Lower leg skin (tissue), 4 donors: Measurements from ENCODE around the gene PPARG. TPM values are rescaled to one million over a fixed set of nuclear protein-coding genes. Genes with fewer than 3 reads are reported as not detected.

Experiments
- DNase-seq, 2 donors: peaks; one replicate each; pipeline ENCODE4 v3.0.0-alpha.2; 2019; ENCODE audit warnings: low spot score in 2 of 2
- H3K4me3 ChIP-seq: fragments of 200-600 bp; sonication (generic); 2 replicates; pipeline ENCODE4 v1.5.1; 2017; ENCODE audit warnings: mild to moderate bottlenecking, low read depth; ENCODE audit not compliant: poor library complexity, severe bottlenecking
- POLR2A ChIP-seq, 2 donors: fragments of 450-650 bp; IDR thresholded peaks; one replicate each; pipeline ENCODE4 v1.6.1; 2016 to 2017; ENCODE audit warnings: antibody characterized with exemption in 2 of 2, mild to moderate bottlenecking in 1 of 2, moderate library complexity in 1 of 2
- WGBS, 2 donors: methylation state at CpG; one replicate each; pipeline ENCODE4 v1.1.5; 2018; 5-methylcytosine and 5-hydroxymethylcytosine counted together
- intact Hi-C: fragments of 100-400 bp; cut with DNase I; formaldehyde crosslinking; loops from one replicate; pipeline ENCODE4 v1.15.0; 2023; ENCODE audit warnings: low total_unique reads
- total RNA-seq, 4 donors: library from RNA; depleted of rRNA; stranded (reverse); fragments of >200 nt; gene quantifications; one replicate each; pipeline ENCODE4 v1.1.0, GENCODE V29; 2016
- TF ChIP-seq, protein P1 (sequence below), 3 donors: fragments of 450-650 bp; IDR thresholded peaks; one replicate each; pipeline ENCODE4 v1.5.1; 2016; ENCODE audit warnings: antibody characterized with exemption in 3 of 3, mild to moderate bottlenecking in 3 of 3, moderate library complexity in 2 of 3

Gene PPARG
- total RNA-seq, 4 donors from 2014 or later: 8.4 to 14.1 (median 9.8) TPM

DNA sequence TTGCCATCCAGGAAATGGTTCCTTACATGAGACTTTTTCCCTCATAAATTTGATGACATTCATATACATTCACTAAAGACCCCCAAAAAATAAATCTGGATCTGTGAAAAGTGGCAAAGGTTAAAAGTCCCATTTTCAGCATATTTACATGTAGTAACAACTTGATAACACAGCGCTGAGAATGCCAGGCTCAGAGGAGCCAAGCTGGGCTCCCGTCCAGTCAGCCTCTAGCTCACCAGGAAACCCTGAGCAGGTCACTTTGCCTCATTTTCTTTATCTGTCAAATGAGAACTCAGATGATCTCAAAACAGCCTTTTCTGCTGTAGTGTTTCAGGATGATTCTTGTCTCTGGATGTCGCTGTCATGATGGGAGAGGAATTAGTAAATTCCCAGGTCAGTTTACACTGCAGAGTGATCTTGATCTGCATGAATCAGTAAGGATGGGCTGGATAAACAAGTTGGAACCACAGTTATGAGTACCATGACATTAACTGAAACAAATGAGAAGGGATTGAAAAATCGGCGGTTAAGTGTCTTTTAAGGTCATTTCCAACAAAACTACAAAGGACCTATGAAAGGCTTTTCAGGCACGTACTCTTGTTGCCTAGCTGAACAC, 82.8 kb downstream of the PPARG start:
- no peak for DNase-seq
- 81 to 85% methylated on average over 6 of the region's 6 CpGs for WGBS, 2 donors
- H3K4me3 ChIP-seq: no peak overlapping the region
- TF ChIP-seq, protein P1, sequence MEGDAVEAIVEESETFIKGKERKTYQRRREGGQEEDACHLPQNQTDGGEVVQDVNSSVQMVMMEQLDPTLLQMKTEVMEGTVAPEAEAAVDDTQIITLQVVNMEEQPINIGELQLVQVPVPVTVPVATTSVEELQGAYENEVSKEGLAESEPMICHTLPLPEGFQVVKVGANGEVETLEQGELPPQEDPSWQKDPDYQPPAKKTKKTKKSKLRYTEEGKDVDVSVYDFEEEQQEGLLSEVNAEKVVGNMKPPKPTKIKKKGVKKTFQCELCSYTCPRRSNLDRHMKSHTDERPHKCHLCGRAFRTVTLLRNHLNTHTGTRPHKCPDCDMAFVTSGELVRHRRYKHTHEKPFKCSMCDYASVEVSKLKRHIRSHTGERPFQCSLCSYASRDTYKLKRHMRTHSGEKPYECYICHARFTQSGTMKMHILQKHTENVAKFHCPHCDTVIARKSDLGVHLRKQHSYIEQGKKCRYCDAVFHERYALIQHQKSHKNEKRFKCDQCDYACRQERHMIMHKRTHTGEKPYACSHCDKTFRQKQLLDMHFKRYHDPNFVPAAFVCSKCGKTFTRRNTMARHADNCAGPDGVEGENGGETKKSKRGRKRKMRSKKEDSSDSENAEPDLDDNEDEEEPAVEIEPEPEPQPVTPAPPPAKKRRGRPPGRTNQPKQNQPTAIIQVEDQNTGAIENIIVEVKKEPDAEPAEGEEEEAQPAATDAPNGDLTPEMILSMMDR (IDR thresholded peaks at IDR 0.05): no peak
- TF ChIP-seq POLR2A (IDR thresholded peaks at IDR 0.05): no peak
- intact Hi-C loops: no loop called here

GRCh38 chr3:12372741-12373280, 83.9 kb downstream of the PPARG start:
- no peak for DNase-seq
- H3K4me3 ChIP-seq: no peak overlapping the region
- no peak for TF ChIP-seq POLR2A (IDR thresholded peaks at IDR 0.05)
- TF ChIP-seq, protein P1 (IDR thresholded peaks at IDR 0.05): no peak
- intact Hi-C loops: no loop called here
- 80 to 87% methylated on average over 2 of the region's 2 CpGs for WGBS, 2 donors

DNA sequence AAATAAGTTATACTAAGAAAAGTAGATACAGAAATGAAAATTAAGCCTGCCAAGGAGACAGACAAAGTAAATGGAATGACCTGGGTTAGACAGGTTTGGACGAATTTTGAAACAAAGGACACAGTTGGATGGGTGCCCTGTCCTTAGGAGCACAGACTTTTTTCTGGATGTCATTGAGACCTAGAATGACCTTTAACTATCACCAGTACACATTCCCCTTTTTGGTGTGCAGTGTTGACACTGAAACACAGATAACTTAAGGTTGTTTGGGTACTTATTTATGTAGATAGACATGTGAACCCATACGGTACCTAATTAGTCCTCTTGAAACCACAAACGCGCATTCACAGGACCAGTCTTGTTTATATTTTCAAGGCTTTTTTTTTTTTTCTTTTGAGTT, 86.7 kb downstream of the PPARG start:
- no peak for TF ChIP-seq POLR2A (IDR thresholded peaks at IDR 0.05)
- TF ChIP-seq, protein P1 (IDR thresholded peaks at IDR 0.05): no peak
- intact Hi-C loops: no loop called here
- WGBS, 2 donors: 62 to 64% methylated on average over 4 of the region's 4 CpGs

DNA sequence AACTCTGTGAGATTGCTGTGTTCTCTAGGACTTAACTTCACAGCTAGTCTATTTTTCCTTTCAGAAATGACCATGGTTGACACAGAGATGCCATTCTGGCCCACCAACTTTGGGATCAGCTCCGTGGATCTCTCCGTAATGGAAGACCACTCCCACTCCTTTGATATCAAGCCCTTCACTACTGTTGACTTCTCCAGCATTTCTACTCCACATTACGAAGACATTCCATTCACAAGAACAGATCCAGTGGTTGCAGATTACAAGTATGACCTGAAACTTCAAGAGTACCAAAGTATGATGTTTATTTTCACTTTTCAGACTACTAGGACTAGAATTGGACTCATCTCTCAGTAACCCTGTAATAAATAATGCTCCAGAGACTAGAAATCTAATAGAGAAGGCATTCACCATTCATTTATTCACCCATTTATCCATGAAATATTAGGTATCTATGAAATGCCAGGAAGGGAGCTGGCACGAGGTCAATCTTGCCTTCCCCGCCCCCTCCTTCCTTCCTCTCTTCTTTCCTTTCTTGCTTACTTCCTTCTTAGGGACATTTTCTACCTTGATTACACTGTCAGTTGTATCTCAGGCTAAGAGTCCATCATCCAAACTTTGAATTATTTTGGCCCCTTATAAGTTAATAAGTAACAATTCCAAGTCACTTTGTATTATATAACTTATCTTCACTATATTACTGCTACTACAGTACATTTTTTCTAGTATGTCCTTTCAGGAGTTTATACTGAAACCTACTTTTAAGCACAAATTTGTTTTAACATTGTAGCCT, 91.0 kb downstream of the PPARG start:
- DNase-seq: no peak
- intact Hi-C loops: no loop called here
- WGBS, 2 donors: 78 to 79% methylated on average over 5 of the region's 5 CpGs
- no peak overlapping the region for H3K4me3 ChIP-seq
- TF ChIP-seq POLR2A (IDR thresholded peaks at IDR 0.05): no peak
- TF ChIP-seq, protein P1 (IDR thresholded peaks at IDR 0.05): no peak

More for the DNA sequence above, 86.7 kb downstream of the PPARG start:
- no peak overlapping the region for H3K4me3 ChIP-seq
- no peak for DNase-seq

DNA sequence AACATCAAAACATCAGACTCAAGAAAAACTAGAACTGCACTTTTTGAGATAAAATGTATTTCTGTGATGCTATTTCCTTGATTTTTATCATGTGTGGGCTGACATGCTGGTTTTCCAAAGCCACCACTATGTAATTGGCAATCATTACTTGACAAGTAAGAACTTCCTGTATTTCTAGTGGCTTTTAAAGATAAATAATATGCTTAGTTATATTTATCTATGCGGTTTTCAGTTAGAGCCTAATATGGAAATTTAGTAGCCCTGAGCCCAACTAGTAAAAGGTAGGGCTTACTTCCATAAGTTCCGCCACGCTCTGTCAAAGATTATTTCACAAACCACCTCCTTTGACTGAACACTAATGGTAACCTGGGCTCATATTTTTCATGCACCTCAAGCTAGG, 91.6 kb downstream of the PPARG start:
- TF ChIP-seq, protein P1 (IDR thresholded peaks at IDR 0.05): no peak
- no peak for TF ChIP-seq POLR2A (IDR thresholded peaks at IDR 0.05)
- H3K4me3 ChIP-seq: no peak overlapping the region
- no peak for DNase-seq
- 77 to 78% methylated on average over 3 of the region's 3 CpGs for WGBS, 2 donors
- intact Hi-C loops: no loop called here
